ENCODE data around the gene CCDC54.

- TF ChIP-seq YY1 (IDR thresholded peaks at IDR 0.05; ENCODE audit: low read depth) = no peak
- no peak for TF ChIP-seq CEBPB (IDR thresholded peaks at IDR 0.05)
- TF ChIP-seq EP300 (IDR thresholded peaks at IDR 0.05; ENCODE audit: borderline replicate concordance) = no peak
- TF ChIP-seq USF1 (IDR thresholded peaks at IDR 0.05) = no peak
- TF ChIP-seq TCF12 (IDR thresholded peaks at IDR 0.05; ENCODE audit: low read depth) = no peak
- no peak for TF ChIP-seq CREB1 (IDR thresholded peaks at IDR 0.05; ENCODE audit: low read depth)
- TF ChIP-seq RAD21 (IDR thresholded peaks at IDR 0.05; ENCODE audit: low read depth) = no peak
- no peak for TF ChIP-seq FOXM1 (IDR thresholded peaks at IDR 0.05; ENCODE audit: borderline replicate concordance, low read depth)
Observed at GRCh38 chr3:107395066-107395465, 17.8 kb downstream of the CCDC54 start.

Data from Ishikawa (cell line).